GM19099 (cell line): ENCODE data around the gene CARS2.
A peak's percentile ranks its signal among the peaks of the same experiment; 100 is the strongest.

Experiments used
- POLR2A ChIP-seq: IDR thresholded peaks from 3 replicates; pipeline ENCODE4 v1.6.1; 2011; ENCODE audit warnings: low read depth; ENCODE audit not compliant: insufficient read length; ENCODE audit errors: extremely low read depth

The CARS2 gene

GRCh38 chr13:110626521-110626920 lies 79.4 kb downstream of the CARS2 start:
- TF ChIP-seq POLR2A = no peak

GRCh38 chr13:110625771-110626321 lies 80.1 kb downstream of the CARS2 start:
- TF ChIP-seq POLR2A = no peak

GRCh38 chr13:110624766-110625756 lies 80.9 kb downstream of the CARS2 start:
- no peak for TF ChIP-seq POLR2A

- no peak for TF ChIP-seq POLR2A
Measured at GRCh38 chr13:110620596-110620995, 85.3 kb downstream of the CARS2 start.

- no peak for TF ChIP-seq POLR2A
Measured at GRCh38 chr13:110618780-110619179, 87.1 kb downstream of the CARS2 start.

- no peak for TF ChIP-seq POLR2A
Measured at GRCh38 chr13:110618167-110618566, 87.7 kb downstream of the CARS2 start.

GRCh38 chr13:110617321-110618072 lies 88.4 kb downstream of the CARS2 start:
- TF ChIP-seq POLR2A = no peak

- TF ChIP-seq POLR2A = peak; percentile 50
Measured at GRCh38 chr13:110616103-110617101, 89.5 kb downstream of the CARS2 start.

- TF ChIP-seq POLR2A = peak; percentile 71
Measured at GRCh38 chr13:110615322-110616102, 90.4 kb downstream of the CARS2 start, which contains the start of gene NAXD. TSS of gene NAXD (plus strand) at chr13:110615545. CDS start at chr13:110615602, 57 bp downstream.

GRCh38 chr13:110615005-110615321 lies 91.0 kb downstream of the CARS2 start:
- no peak for TF ChIP-seq POLR2A

GRCh38 chr13:110610955-110611595 lies 94.8 kb downstream of the CARS2 start:
- no peak for TF ChIP-seq POLR2A

GRCh38 chr13:110607675-110608224 lies 98.2 kb downstream of the CARS2 start:
- no peak for TF ChIP-seq POLR2A

GRCh38 chr13:110605132-110605531 lies 100.8 kb downstream of the CARS2 start:
- no peak for TF ChIP-seq POLR2A
